ENCODE results near the gene FXYD6.

The FXYD6 gene

GRCh38 chr11:117828611-117829368 is 47.7 kb downstream of the FXYD6 start:
- no peak overlapping the region for H3K4me3 ChIP-seq (ENCODE audit: low read depth, low read length)
- TF ChIP-seq MYC (IDR thresholded peaks at IDR 0.05; ENCODE audit: low read depth, low read length) = 0 out of 2 replicates have a peak, but pooled peaks have one; percentile 44
- peak; percentile 30; the same call in 1 of the 2 replicates for TF ChIP-seq MAX (IDR thresholded peaks at IDR 0.05; ENCODE audit: low read depth, low read length)
- TF ChIP-seq POLR2A (IDR thresholded peaks at IDR 0.05; ENCODE audit: extremely low read depth, insufficient read length) = no peak
- peak; percentile 90 for DNase-seq (ENCODE audit: low read depth)

GRCh38 chr11:117827521-117828511 is 48.6 kb downstream of the FXYD6 start:
- TF ChIP-seq POLR2A (IDR thresholded peaks at IDR 0.05; ENCODE audit: extremely low read depth, insufficient read length) (no peak), CTCF (IDR thresholded peaks at IDR 0.05; ENCODE audit: low read depth, low read length) (no peak), MYC (IDR thresholded peaks at IDR 0.05; ENCODE audit: low read depth, low read length) (no peak), MAX (IDR thresholded peaks at IDR 0.05; ENCODE audit: low read depth, low read length) (no peak)

GRCh38 chr11:117826832-117827231 is 49.6 kb downstream of the FXYD6 start:
- TF ChIP-seq MAX (IDR thresholded peaks at IDR 0.05; ENCODE audit: low read depth, low read length) = no peak
- no peak for TF ChIP-seq MYC (IDR thresholded peaks at IDR 0.05; ENCODE audit: low read depth, low read length)
- TF ChIP-seq POLR2A (IDR thresholded peaks at IDR 0.05; ENCODE audit: extremely low read depth, insufficient read length) = no peak
- TF ChIP-seq CTCF (IDR thresholded peaks at IDR 0.05; ENCODE audit: low read depth, low read length) = no peak
- H3K4me3 ChIP-seq (ENCODE audit: low read depth, low read length) = no peak overlapping the region
- no peak for DNase-seq (ENCODE audit: low read depth)

More at GRCh38 chr11:117827521-117828511, 48.6 kb downstream of the FXYD6 start:
- no peak overlapping the region for H3K4me3 ChIP-seq (ENCODE audit: low read depth, low read length)
- DNase-seq (ENCODE audit: low read depth) = no peak

GRCh38 chr11:117826190-117826570 is 50.3 kb downstream of the FXYD6 start:
- H3K4me3 ChIP-seq (ENCODE audit: low read depth, low read length) = no peak overlapping the region
- DNase-seq (ENCODE audit: low read depth) = no peak
- no peak for TF ChIP-seq MAX (IDR thresholded peaks at IDR 0.05; ENCODE audit: low read depth, low read length)
- TF ChIP-seq MYC (IDR thresholded peaks at IDR 0.05; ENCODE audit: low read depth, low read length) = no peak
- no peak for TF ChIP-seq POLR2A (IDR thresholded peaks at IDR 0.05; ENCODE audit: extremely low read depth, insufficient read length)
- no peak for TF ChIP-seq CTCF (IDR thresholded peaks at IDR 0.05; ENCODE audit: low read depth, low read length)

GRCh38 chr11:117825538-117826189 is 50.8 kb downstream of the FXYD6 start:
- no peak for TF ChIP-seq CTCF (IDR thresholded peaks at IDR 0.05; ENCODE audit: low read depth, low read length)
- no peak for DNase-seq (ENCODE audit: low read depth)
- no peak overlapping the region for H3K4me3 ChIP-seq (ENCODE audit: low read depth, low read length)

Measured in NB4 (cell line).